Activated CD4-positive, CD25-positive, alpha-beta regulatory T cell treated with anti-CD3 and anti-CD28 coated beads, Interleukin-2, amount 50 U/mL, for 24 hours (primary cell): ENCODE results near the gene CHKB.
A peak's percentile ranks its signal among the peaks of the same experiment; 100 is the strongest.

Experiments
- ATAC-seq, 2 donors: fragments of 150-1000 bp; cut with Tn5 transposase; one replicate each; pipeline ENCODE4 v1.10.0; 2021; ENCODE audit warnings: mild to moderate bottlenecking in 1 of 2, moderate library complexity in 1 of 2

CHKB gene

DNA sequence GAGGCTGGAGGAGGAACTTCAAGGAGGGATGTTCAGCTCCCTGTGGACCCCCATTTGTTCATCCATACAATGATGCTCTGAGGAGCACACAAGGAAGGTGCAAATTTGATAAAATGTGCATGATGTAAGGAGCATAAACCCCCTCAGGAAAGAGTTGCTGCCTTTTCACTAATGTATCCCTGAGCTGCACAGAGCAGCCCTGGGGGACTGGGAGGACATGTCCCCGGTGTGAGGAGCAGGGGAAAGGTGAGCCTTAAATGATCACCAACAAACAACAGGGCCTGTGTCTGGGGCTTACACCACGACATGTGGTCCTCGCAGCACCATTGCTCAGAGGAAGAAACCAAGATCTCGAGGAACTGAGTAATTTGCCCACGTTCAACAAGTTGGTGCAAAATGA is 14.4 kb upstream of the CHKB start:
- no peak for ATAC-seq

- ATAC-seq, result no peak
Measured at GRCh38 chr22:50595189-50595588, 12.5 kb upstream of the CHKB start.

GRCh38 chr22:50587407-50587806 is 4.8 kb upstream of the CHKB start:
- no peak for ATAC-seq

DNA sequence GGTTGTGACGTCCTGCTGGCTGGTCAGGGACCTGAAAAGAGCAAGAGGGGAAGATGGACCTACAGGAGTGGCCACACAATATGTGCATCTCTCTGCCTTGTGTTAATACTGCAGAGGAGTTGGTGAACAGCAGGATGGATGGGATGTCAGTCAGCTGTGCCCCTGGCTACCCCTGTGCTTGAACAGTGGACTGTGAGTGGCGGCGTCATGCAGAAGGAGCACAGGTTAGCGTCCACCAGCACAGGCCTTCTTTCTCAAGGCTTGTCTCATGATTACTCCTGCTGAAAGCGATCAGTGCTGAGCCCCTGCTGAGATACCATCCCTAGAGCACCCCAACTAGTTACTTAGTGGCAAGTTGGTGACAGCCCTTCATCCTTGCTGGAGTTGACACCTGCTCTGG is 3.8 kb upstream of the CHKB start:
- ATAC-seq, result no peak

DNA sequence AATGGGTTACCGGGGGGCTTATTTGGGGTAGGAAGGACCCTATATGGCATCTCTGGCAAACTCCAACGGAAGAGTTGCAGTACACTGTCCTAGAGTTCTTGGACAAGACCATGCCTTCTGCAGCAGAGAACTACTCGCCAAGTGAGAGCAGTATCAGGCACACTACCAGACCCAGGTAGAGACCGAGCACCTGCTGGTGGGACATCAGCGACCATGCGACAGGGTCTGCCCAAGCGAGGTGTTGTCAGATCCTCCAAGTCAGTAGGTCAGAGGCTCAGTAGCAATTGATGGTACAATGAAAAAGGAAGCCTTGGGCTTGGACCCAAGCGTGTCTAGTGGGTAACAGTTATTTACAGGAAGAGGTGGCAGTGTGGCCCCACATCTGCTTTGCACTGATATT is 3.1 kb upstream of the CHKB start:
- no peak for ATAC-seq

GRCh38 chr22:50585238-50585637 is 2.6 kb upstream of the CHKB start:
- no peak for ATAC-seq

GRCh38 chr22:50584106-50585096 is 1.8 kb upstream of the CHKB start:
- ATAC-seq, result no peak

- peak; percentile 6 to 8 for ATAC-seq
Measured at GRCh38 chr22:50583294-50583861, 729 bp upstream of the CHKB start.

GRCh38 chr22:50581950-50582492 is 628 bp downstream of the CHKB start:
- no peak for ATAC-seq

- ATAC-seq, result no peak
Measured at GRCh38 chr22:50581031-50581949, 1.4 kb downstream of the CHKB start.

DNA sequence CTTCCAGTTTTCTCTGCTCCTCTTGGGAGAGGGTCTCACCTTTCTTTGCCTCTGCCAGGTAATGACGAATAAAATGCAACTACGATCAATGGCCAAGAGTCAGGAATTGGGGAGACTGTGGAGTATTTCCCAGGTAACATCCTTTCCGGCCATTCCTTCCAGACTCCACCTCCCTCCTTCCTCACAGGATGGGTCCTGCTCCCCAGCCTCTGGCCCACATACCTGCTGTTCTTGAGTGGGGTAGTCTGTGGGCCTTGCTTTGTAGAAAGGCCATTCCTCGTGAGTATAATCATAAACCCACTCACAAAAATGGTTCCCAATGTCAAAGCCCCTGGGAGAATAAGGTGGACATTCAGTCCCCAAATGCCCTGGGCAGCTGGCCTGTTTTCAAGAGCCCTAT is 2.9 kb downstream of the CHKB start:
- no peak for ATAC-seq

DNA sequence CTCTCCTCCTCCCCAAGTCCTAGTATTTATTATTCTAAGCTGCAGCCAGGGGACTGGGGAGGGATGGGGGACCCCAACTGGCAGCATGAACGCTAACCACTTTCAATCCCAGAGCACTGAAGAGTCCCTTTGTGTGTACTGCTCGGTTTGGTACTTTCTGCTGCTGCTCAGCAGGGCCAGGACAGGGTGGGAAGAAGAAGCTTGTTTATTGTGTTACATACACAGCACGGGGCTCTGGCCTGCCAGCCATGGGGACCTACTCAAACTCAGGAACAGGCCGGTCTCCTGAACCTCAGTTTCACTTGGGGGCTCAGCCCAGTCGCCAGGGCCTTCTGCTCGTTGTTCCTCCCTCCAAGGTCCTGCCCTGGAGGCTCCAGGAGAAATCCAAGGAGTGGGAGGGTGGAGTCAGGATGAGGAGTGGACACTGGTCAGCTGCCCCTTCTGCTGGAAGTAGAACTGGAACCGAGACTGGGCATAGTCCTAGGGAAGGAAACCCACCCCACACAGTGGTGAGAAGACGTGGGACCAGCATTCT is 3.8 kb downstream of the CHKB start:
- no peak for ATAC-seq

- no peak for ATAC-seq
Measured at GRCh38 chr22:50577987-50578775, 4.5 kb downstream of the CHKB start, which contains the start of gene CPT1B. Gene CPT1B (minus strand): TSS chr22:50578427. CDS start chr22:50577915, 512 bp downstream.

DNA sequence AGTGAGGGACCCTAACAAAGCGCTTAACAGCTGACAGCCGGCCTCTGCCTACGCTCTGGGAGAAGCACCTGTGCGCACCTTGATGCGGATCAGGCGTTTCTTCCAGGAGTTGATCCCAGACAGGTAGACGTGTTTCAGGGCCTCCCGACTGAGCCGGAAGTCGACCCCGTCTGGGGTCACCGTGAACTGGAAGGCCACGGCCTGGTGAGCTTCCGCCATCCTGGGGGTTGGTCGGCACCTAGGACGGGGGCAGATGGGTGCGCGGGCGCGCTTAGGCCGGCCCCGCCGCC is 5.0 kb downstream of the CHKB start:
- no peak for ATAC-seq

- no peak for ATAC-seq
Measured at GRCh38 chr22:50576806-50577696, 5.6 kb downstream of the CHKB start.

DNA sequence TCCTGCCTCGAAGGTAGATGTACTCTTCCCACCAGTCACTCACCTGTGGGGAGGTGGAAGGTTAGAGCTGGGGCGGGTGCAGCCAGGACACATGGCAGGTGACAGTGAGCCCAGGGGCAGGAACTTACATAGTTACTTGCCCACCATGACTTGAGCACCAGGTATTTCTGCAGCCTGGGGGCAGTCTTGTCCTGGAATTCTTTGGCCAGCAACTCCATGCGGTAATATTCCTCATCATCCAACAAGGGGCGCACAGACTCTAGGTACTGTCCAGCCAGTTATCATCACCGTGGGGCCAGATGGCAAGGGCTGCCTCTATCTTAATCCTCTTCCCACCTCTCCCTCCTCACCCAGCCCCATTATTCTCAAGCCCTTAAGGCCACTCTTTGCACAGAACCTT is 6.6 kb downstream of the CHKB start:
- ATAC-seq, result no peak

- ATAC-seq, result no peak
Measured at GRCh38 chr22:50575426-50575941, 7.2 kb downstream of the CHKB start.

DNA sequence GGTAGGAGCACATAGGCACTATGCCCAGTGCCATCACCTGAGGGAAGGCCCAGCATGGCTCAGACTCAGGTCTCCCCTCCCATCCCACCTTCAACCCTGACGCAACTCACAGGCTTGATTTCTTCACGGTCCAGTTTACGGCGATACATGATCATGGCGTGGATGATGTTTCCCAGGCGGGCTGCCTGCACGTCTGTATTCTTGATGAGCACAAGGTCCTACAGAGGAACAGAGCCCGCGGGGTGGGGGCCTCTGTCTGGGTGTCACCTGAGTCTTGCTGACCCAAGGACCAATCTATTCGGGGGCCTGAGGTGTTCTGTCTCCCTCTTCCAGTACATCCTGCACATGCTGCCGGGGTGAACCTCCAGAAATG is 8.3 kb downstream of the CHKB start:
- no peak for ATAC-seq

GRCh38 chr22:50573491-50574382 is 8.9 kb downstream of the CHKB start:
- no peak for ATAC-seq

GRCh38 chr22:50572965-50573364 is 9.7 kb downstream of the CHKB start:
- no peak for ATAC-seq
